ENCODE results near the gene GNS. TPM values are rescaled to one million over a fixed set of nuclear protein-coding genes. Genes with fewer than 3 reads are reported as not detected.

Gene GNS
- polyA plus RNA-seq, 1 donor from 2014 or later: 39.0 TPM

DNA sequence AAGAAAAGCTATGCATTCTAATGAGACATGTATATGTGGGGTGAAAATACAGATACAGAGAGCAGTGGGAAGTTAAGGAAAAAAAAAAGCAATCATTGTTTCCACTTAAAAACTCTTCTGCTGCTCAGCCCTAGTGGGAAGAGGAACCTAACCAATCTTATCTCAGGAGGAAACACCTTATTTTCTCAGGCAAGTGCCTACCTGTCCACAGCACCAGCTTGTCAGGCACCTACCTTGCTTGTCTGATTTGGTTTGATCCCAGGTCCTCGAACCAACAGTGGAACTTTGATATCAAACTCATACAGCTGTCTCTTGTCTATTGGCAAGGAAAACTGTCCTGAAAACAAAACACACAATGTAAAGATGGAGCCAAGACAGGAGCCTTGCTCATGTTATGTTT, 22.4 kb downstream of the GNS start:
- H3K4me3 ChIP-seq (ENCODE audit: low read length): no peak overlapping the region
- H3K9me2 ChIP-seq (ENCODE audit: insufficient read depth, low read length): no peaks in the 10 kb centered on the region
- H3K9me3 ChIP-seq (ENCODE audit: low read length): no peaks in the 10 kb centered on the region
- H3K79me2 ChIP-seq (replicated peaks; ENCODE audit: insufficient read depth, low read length): no peaks in the 10 kb centered on the region
- H3K27me3 ChIP-seq (ENCODE audit: insufficient read depth, low read depth, low read length): no peaks in the 10 kb centered on the region
- H2AFZ ChIP-seq (ENCODE audit: low read depth, low read length): no peak overlapping the region
- H4K20me1 ChIP-seq (ENCODE audit: insufficient read depth): no peaks in the 10 kb centered on the region
- no peaks in the 10 kb centered on the region for H3F3A ChIP-seq (ENCODE audit: insufficient read depth, low read length, poor library complexity, severe bottlenecking)
- H3K9ac ChIP-seq (ENCODE audit: low read length): no peak overlapping the region
- H3K27ac ChIP-seq (ENCODE audit: low read length): no peak overlapping the region
- no peak overlapping the region for H3K4me2 ChIP-seq (ENCODE audit: low read length)
- no peak for TF ChIP-seq MXI1 (conservative IDR thresholded peaks at IDR 0.05; ENCODE audit: poor library complexity, severe bottlenecking)
- no peak for TF ChIP-seq CTCF (IDR thresholded peaks at IDR 0.05; ENCODE audit: poor library complexity, severe bottlenecking)
- TF ChIP-seq REST (IDR thresholded peaks at IDR 0.05; ENCODE audit: borderline replicate concordance): no peak
- no peak for TF ChIP-seq EZH2 (IDR thresholded peaks at IDR 0.05; ENCODE audit: borderline replicate concordance, insufficient read depth, low read length, poor library complexity, severe bottlenecking)
- no peak for TF ChIP-seq TAF1 (IDR thresholded peaks at IDR 0.05; ENCODE audit: low read depth)
- no peak for TF ChIP-seq POLR2AphosphoS5 (IDR thresholded peaks at IDR 0.05)
- H3K36me3 ChIP-seq (ENCODE audit: insufficient read depth, low read length): peaks cover 10% of the 10 kb centered on the region

DNA sequence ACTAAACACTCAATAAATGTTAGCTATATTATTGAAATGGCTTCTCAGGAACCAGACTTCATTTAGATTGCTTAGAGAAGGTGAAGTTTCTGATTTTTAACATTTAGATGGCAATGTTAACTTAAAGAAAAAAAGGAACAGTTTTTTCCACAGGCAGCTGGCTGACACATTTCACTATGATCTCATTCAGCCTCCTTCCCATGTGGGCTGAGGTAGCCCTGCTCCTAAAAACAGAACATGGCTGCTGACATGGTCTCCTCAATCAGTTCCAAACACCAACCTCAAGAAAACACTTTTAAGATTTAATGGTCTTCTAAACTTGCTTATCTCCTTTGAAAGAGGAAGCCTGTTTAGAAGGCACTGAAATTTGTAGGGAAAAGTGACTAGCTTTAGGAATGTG, 23.8 kb downstream of the GNS start:
- Histone ChIP-seq H3K36me3 (ENCODE audit: insufficient read depth, low read length) (peaks cover 10% of the 10 kb centered on the region), H3K4me3 (ENCODE audit: low read length) (no peak overlapping the region), H3F3A (ENCODE audit: insufficient read depth, low read length, poor library complexity, severe bottlenecking) (no peaks in the 10 kb centered on the region), H3K9me3 (ENCODE audit: low read length) (no peaks in the 10 kb centered on the region), H3K9me2 (ENCODE audit: insufficient read depth, low read length) (no peaks in the 10 kb centered on the region), H3K4me2 (ENCODE audit: low read length) (no peak overlapping the region), H3K27me3 (ENCODE audit: insufficient read depth, low read depth, low read length) (no peaks in the 10 kb centered on the region), H3K79me2 (replicated peaks; ENCODE audit: insufficient read depth, low read length) (no peaks in the 10 kb centered on the region), H2AFZ (ENCODE audit: low read depth, low read length) (no peak overlapping the region), H3K27ac (ENCODE audit: low read length) (no peak overlapping the region), H3K9ac (ENCODE audit: low read length) (no peak overlapping the region), H4K20me1 (ENCODE audit: insufficient read depth) (no peaks in the 10 kb centered on the region)
- TF ChIP-seq CTCF (IDR thresholded peaks at IDR 0.05; ENCODE audit: poor library complexity, severe bottlenecking) (no peak), REST (IDR thresholded peaks at IDR 0.05; ENCODE audit: borderline replicate concordance) (no peak), POLR2AphosphoS5 (IDR thresholded peaks at IDR 0.05) (no peak), SMC3 (conservative IDR thresholded peaks at IDR 0.05; ENCODE audit: poor library complexity) (no peak), EP300 (conservative IDR thresholded peaks at IDR 0.05; ENCODE audit: poor library complexity, severe bottlenecking) (no peak), TAF1 (IDR thresholded peaks at IDR 0.05; ENCODE audit: low read depth) (no peak), MXI1 (conservative IDR thresholded peaks at IDR 0.05; ENCODE audit: poor library complexity, severe bottlenecking) (no peak), EZH2 (IDR thresholded peaks at IDR 0.05; ENCODE audit: borderline replicate concordance, insufficient read depth, low read length, poor library complexity, severe bottlenecking) (no peak), RAD21 (conservative IDR thresholded peaks at IDR 0.05) (no peak)
